ENCODE data around the gene COMP. TPM values are rescaled to one million over a fixed set of nuclear protein-coding genes. Genes with fewer than 3 reads are reported as not detected.

Gene COMP
- total RNA-seq, 3 donors from 2014 or later = 0.12 to 0.95 TPM; not detected in 1

DNA sequence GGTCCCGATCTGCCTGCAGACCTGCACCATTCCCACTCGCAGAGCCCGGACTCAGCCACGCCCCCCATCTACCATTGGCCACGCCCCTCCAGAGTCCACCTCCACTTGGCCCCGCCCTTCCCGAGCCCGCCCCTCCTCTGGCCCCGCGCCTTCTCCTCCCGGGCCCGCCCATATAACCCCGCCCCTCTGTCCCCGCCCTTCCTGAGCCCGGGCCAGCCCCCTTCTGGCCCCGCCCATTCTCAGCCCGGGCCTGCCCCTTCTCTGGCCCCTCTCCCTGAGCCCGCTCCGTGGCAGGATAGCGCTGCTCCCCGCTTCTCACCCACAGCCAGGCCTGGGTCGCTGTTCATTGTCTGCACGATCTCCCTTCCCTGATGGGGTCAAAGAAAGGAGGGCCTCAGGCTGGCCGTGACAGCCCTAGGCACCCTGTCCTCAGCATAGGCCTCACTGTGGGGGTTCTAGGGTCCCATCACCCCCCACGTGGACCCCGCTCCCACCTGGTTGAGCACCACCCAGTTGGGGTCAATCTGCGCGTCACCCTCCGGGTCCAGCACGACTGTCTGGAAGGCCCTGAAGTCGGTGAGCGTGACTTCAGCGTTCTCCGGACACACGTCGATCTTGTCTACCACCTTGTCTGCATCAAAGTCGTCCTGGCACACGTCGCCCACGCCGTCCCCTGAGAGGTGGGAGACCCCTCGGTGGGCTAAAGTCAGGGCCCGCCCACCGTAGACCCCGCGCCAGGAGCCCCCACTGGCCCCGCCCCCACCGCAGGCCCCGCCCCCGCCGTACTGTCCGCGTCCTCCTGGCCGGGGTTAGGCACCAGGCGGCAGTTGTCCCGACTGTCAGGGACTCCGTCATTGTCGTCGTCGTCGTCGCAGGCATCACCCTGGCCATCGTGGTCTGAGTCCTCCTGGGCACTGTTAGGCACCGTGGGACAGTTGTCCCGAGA is 5.7 kb downstream of the COMP start:
- Histone ChIP-seq H3K4me3 (no peak overlapping the region), H3K9me3 (no peaks in the 10 kb centered on the region), H3K36me3 (ENCODE audit: low read depth) (no peaks in the 10 kb centered on the region), H3K4me1 (ENCODE audit: low read depth) (peaks cover 22% of the 10 kb centered on the region)
- ATAC-seq (peak; percentile 95), DNase-seq (peak; percentile 89 to 93 (median 92))
- TF ChIP-seq, protein P1, sequence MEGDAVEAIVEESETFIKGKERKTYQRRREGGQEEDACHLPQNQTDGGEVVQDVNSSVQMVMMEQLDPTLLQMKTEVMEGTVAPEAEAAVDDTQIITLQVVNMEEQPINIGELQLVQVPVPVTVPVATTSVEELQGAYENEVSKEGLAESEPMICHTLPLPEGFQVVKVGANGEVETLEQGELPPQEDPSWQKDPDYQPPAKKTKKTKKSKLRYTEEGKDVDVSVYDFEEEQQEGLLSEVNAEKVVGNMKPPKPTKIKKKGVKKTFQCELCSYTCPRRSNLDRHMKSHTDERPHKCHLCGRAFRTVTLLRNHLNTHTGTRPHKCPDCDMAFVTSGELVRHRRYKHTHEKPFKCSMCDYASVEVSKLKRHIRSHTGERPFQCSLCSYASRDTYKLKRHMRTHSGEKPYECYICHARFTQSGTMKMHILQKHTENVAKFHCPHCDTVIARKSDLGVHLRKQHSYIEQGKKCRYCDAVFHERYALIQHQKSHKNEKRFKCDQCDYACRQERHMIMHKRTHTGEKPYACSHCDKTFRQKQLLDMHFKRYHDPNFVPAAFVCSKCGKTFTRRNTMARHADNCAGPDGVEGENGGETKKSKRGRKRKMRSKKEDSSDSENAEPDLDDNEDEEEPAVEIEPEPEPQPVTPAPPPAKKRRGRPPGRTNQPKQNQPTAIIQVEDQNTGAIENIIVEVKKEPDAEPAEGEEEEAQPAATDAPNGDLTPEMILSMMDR (IDR thresholded peaks at IDR 0.05) = no peak
- intact Hi-C loops (cut with DNase I, micrococcal nuclease) = no loop called here

DNA sequence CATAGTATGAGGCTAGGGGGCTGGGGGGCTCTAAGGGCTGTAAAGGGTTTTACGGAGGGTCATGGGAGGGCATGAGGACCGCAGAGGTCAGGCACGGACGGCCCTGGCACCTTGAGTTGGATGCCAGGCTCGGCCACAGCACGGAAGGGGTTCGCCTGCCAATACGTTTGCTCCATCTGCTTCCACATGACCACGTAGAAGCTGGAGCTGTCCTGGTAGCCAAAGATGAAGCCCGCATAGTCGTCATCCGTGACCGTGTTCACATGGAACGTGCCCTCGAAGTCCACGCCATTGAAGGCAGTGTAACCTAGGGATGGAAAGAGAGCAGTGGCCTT is 6.4 kb downstream of the COMP start:
- Histone ChIP-seq H3K4me3 (no peak overlapping the region), H3K9me3 (no peaks in the 10 kb centered on the region), H3K36me3 (ENCODE audit: low read depth) (no peaks in the 10 kb centered on the region), H3K4me1 (ENCODE audit: low read depth) (peaks cover 19% of the 10 kb centered on the region)
- intact Hi-C loops (cut with DNase I, micrococcal nuclease) = no loop called here
- TF ChIP-seq, protein P1 (IDR thresholded peaks at IDR 0.05) = no peak
- DNase-seq (no peak), ATAC-seq (no peak)

DNA sequence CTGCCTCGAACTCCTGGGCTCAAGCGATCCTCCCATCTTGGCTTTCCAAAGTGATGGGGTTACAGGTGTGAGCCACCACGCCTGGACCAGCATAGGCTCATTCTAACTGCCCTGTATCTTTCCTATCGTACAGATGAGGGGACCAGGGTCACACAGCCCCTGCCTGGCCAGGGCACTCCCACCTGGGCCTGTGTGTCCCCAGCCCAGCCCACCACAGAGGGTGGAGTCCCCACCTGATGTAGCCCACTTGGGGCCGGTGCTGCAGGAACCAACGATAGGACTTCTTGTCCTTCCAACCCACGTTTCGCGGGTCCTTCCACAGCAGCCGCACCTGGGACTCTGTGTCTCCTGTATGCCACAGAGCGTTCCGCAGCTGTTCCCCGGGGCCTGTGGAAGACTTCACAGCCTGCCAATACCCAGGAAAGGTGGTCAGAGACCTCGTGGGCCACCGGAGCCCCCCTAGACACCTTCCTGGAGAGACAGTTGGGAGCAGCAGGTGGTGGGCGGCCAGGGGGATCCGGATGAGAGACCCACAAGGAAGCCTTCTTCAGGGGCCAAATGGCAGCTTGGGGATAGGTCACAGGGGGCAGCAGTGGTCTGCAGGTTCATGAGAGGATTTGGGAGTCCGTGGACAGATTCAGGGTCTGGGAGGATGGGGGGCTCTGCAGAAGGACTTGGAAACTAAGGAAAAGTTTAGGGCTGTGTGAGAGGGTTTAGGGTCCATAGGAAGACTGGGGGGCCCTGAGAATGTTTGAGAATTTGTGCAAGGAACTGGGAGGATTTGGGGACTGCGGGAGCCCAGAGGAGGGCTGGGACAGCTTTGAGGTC is 6.9 kb downstream of the COMP start:
- Histone ChIP-seq H3K4me3 (no peak overlapping the region), H3K9me3 (no peaks in the 10 kb centered on the region), H3K4me1 (ENCODE audit: low read depth) (peaks cover 15% of the 10 kb centered on the region), H3K36me3 (ENCODE audit: low read depth) (no peaks in the 10 kb centered on the region)
- no peak for ATAC-seq
- intact Hi-C loops (cut with DNase I, micrococcal nuclease) = no loop called here
- TF ChIP-seq, protein P1 (IDR thresholded peaks at IDR 0.05) = no peak
- DNase-seq = no peak

DNA sequence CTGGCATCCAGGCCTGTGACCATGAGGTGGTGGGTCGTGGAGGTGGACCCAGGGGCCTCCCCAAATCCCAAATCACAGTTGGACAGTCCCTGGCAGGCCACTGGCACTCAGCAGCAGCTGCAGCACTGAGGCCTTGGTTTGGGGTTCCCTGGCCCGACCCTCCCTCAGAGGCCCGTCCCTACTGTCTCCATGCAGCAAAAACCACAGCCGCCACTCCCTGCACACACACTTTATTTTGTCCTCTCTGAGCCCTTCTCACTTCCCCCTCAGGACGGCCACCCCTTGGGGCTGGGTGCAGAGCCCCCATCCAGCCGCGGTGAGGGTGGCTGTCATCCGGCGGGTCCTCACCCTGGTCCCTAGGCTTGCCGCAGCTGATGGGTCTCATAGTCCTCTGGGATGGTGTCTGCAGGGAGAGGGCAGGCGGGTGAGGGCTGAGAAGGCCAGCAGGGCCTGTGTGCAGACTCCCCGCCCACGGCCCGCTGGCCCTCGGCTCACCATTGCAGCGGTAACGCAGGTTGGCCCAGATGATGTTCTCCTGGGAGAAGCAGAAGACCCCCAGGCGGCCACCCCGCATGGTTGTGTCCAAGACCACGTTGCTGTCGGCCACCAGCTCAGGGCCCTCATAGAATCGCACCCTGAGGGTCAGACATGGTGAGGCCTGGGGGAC is 8.4 kb downstream of the COMP start:
- intact Hi-C loops (cut with DNase I, micrococcal nuclease) = no loop called here
- no peak for DNase-seq
- Histone ChIP-seq H3K4me1 (ENCODE audit: low read depth) (peaks cover 7% of the 10 kb centered on the region), H3K9me3 (no peaks in the 10 kb centered on the region), H3K4me3 (no peak overlapping the region), H3K36me3 (ENCODE audit: low read depth) (no peaks in the 10 kb centered on the region)
- TF ChIP-seq, protein P1 (IDR thresholded peaks at IDR 0.05) = no peak
- ATAC-seq = no peak

DNA sequence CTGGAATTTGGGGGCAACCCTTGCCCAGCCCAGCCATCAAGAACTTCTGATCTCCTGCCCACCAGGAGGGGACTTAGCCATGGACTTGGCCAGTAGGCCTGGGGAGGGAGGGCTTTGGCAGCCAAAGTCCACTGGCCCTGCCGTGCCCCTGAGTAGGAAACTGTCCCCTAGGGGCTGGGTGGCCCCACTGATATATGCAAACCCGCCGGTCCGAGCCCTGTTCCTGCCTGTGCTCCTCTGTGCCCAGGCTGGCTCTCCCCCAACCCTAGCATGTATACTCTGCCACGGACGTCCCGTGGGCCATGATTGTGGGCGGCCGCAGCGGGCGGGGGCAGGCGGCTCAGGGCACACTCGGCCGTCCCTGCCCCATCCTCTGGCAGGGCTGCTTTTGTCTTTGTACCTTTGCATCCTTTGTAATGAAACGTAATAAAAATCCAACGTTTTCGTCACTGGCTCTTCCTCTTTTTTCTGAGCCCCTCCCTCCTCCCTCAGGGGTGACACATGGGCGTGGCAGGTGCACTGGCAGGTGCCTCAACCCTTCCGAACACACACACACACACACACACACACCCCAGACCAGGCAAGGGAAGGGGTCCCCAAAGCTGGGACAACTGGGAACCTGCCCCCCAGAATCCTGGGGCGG is 9.1 kb downstream of the COMP start:
- Histone ChIP-seq H3K4me3 (no peak overlapping the region), H3K36me3 (ENCODE audit: low read depth) (no peaks in the 10 kb centered on the region), H3K4me1 (ENCODE audit: low read depth) (peaks cover 5% of the 10 kb centered on the region), H3K9me3 (no peaks in the 10 kb centered on the region)
- intact Hi-C loops (cut with DNase I, micrococcal nuclease) = no loop called here
- DNase-seq (no peak), ATAC-seq (peak; percentile 5)
- TF ChIP-seq, protein P1 (IDR thresholded peaks at IDR 0.05) = no peak

Data from mucosa of descending colon (tissue), 3 donors.